ENCODE measurements around the gene STOX2. TPM values are rescaled to one million over a fixed set of nuclear protein-coding genes. Genes with fewer than 3 reads are reported as not detected.

The STOX2 gene
- total and polyA plus RNA-seq, 2 experiments from 2014 or later, result not detected

DNA sequence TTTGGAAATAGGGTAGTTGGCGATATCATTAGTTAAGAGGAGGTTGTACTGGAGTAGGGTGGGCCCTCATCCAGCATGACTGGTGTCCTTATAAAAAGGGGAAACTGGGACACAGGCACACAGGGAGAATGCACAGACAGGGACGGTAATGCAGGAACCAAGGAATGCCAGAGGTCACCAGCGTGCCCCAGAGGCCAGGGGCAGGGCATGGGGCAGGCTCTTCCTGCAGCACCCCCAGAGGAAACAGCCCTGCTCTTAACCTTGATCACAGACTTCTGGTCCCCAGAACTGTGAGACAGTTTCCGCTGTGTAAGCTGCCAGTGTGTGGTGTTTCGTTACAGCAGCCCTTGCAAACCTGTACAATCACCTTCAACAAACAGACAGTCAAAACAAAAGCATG lies 15.9 kb upstream of the STOX2 start:
- no peaks in the 10 kb centered on the region for H3F3A ChIP-seq (ENCODE audit: insufficient read depth)
- H3K27me3 ChIP-seq (replicated peaks; ENCODE audit: insufficient read depth), result no peaks in the 10 kb centered on the region
- no peak overlapping the region for H2AFZ ChIP-seq
- H3K9ac ChIP-seq, result no peak overlapping the region
- H3K27ac ChIP-seq, result no peak overlapping the region
- no peaks in the 10 kb centered on the region for H3K36me3 ChIP-seq (ENCODE audit: low read depth)
- H3K4me2 ChIP-seq (ENCODE audit: unreplicated experiment), result no peak overlapping the region
- no peaks in the 10 kb centered on the region for H3K79me2 ChIP-seq (ENCODE audit: insufficient read depth)
- H3K9me2 ChIP-seq (ENCODE audit: insufficient read depth), result no peaks in the 10 kb centered on the region
- TF ChIP-seq EZH2phosphoT487 (IDR thresholded peaks at IDR 0.05; ENCODE audit: insufficient read depth, low read depth) (no peak), EZH2 (IDR thresholded peaks at IDR 0.05; ENCODE audit: insufficient read depth, poor library complexity, severe bottlenecking) (no peak)
- WGBS, 2 experiments (ENCODE audit: low coverage in 1 of 2, low lambda C conversion rate in 2 of 2, missing lambda C conversion rate in 2 of 2), result 53 to 56% methylated on average over 5 of the region's 5 CpGs
- no peaks in the 10 kb centered on the region for H3K4me1 ChIP-seq (ENCODE audit: insufficient read depth)
- no peak overlapping the region for H3K4me3 ChIP-seq
- in situ Hi-C loops (cut with MboI), result no loop called here
- H3K9me3 ChIP-seq (ENCODE audit: low read depth), result no peaks in the 10 kb centered on the region
- DNase-seq, result no peak
- H4K20me1 ChIP-seq (ENCODE audit: insufficient read depth), result no peaks in the 10 kb centered on the region

DNA sequence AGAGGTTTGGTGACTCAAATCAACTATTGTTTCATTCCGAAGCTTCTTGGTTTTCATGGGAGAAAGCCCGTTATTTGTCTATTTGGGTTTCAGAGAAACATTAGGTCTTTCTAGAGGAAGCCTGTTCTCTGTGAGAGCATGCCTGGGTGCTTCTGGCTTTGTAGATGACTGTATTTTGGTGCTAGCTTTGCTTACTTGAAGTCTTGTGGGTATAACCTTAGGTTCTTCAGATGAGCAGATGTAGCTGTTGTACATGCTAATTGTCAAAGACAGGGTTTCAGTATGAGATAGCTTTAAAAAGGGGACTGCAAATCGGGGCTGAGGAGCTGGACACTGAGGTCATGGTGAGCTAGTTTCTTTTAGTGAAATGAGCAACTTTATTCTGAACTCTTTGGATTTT lies 7.9 kb upstream of the STOX2 start:
- Histone ChIP-seq H2AFZ (no peak overlapping the region), H3K4me2 (ENCODE audit: unreplicated experiment) (no peak overlapping the region), H3K9me3 (ENCODE audit: low read depth) (no peaks in the 10 kb centered on the region), H3K4me1 (ENCODE audit: insufficient read depth) (no peaks in the 10 kb centered on the region), H3F3A (ENCODE audit: insufficient read depth) (no peaks in the 10 kb centered on the region), H3K36me3 (ENCODE audit: low read depth) (no peaks in the 10 kb centered on the region), H3K79me2 (ENCODE audit: insufficient read depth) (no peaks in the 10 kb centered on the region), H3K27ac (no peak overlapping the region), H3K4me3 (no peak overlapping the region), H3K27me3 (replicated peaks; ENCODE audit: insufficient read depth) (no peaks in the 10 kb centered on the region), H4K20me1 (ENCODE audit: insufficient read depth) (no peaks in the 10 kb centered on the region), H3K9me2 (ENCODE audit: insufficient read depth) (no peaks in the 10 kb centered on the region), H3K9ac (no peak overlapping the region)
- in situ Hi-C loops (cut with MboI), result no loop called here
- no peak for DNase-seq
- no peak for TF ChIP-seq EZH2 (IDR thresholded peaks at IDR 0.05; ENCODE audit: insufficient read depth, poor library complexity, severe bottlenecking)
- TF ChIP-seq EZH2phosphoT487 (IDR thresholded peaks at IDR 0.05; ENCODE audit: insufficient read depth, low read depth), result no peak
- 42 to 44% methylated on average over 3 of the region's 3 CpGs for WGBS, 2 experiments (ENCODE audit: low coverage in 1 of 2, low lambda C conversion rate in 2 of 2, missing lambda C conversion rate in 2 of 2)

DNA sequence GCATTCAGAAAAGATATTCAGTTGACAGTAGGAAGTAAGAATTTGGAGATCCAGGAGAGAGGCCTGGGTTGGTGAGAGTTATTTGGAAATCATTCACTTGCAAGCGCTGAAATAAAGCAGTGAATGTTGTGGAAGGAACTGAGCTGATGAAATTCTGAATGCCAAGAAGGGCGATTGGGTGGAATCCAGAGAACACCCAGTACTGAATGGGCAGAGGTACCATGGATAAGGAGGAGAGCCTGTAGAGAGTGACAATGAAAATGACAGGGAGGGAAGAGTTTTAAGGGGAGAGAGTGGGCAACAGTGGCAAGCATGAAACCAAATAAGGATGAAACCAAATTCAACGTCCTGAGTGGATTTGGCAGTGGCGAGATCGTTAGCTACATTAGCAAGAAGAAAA lies 6.7 kb upstream of the STOX2 start:
- Histone ChIP-seq H3F3A (ENCODE audit: insufficient read depth) (no peaks in the 10 kb centered on the region), H3K79me2 (ENCODE audit: insufficient read depth) (no peaks in the 10 kb centered on the region), H3K27ac (no peak overlapping the region), H3K4me1 (ENCODE audit: insufficient read depth) (no peaks in the 10 kb centered on the region), H2AFZ (no peak overlapping the region), H3K4me3 (no peak overlapping the region), H3K4me2 (ENCODE audit: unreplicated experiment) (no peak overlapping the region), H3K36me3 (ENCODE audit: low read depth) (no peaks in the 10 kb centered on the region), H3K9ac (no peak overlapping the region), H3K9me3 (ENCODE audit: low read depth) (no peaks in the 10 kb centered on the region), H3K9me2 (ENCODE audit: insufficient read depth) (no peaks in the 10 kb centered on the region), H3K27me3 (replicated peaks; ENCODE audit: insufficient read depth) (0 out of 2 replicates have a peak, but pooled peaks cover 4% of the 10 kb centered on the region), H4K20me1 (ENCODE audit: insufficient read depth) (no peaks in the 10 kb centered on the region)
- DNase-seq, result no peak
- WGBS, 2 experiments (ENCODE audit: low coverage in 1 of 2, low lambda C conversion rate in 2 of 2, missing lambda C conversion rate in 2 of 2), result 29 to 53% methylated on average over 5 of the region's 5 CpGs
- in situ Hi-C loops (cut with MboI), result no loop called here
- no peak for TF ChIP-seq EZH2 (IDR thresholded peaks at IDR 0.05; ENCODE audit: insufficient read depth, poor library complexity, severe bottlenecking)
- no peak for TF ChIP-seq EZH2phosphoT487 (IDR thresholded peaks at IDR 0.05; ENCODE audit: insufficient read depth, low read depth)

DNA sequence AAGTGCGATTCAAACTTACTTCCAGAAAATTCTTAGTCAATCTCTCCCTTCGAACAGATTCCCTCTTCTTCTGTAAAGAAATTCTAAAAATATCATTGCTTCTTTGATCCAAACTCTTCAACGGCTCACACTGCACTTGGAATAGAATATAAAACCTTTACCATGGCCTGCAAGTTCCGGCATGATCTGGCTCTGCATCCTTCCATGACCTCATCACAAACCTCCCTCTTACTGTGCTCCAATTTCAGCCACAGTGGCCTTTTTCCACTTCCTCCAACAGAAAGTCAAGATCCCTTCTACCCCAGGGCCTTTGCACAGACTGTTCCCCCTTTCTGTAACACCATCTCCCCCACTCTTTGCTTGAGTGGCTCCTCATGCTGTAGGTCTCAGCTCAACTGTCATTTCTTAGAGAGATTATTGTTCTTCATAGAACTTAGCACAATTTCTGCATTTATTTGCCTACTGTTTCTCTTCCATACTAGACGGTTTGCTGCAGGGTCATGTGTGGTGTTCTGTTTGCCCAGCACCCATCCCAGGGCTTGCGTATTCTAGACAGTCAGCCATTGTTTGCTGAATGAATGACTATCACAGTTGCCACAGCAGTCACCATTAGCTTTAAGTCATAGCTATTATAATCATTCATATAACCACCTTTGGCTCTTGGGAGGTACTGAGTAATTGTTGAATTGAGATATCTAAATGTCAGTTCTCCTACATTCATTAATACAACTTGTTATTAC lies 1.9 kb upstream of the STOX2 start:
- Histone ChIP-seq H3K9me2 (ENCODE audit: insufficient read depth) (no peaks in the 10 kb centered on the region), H3K4me1 (ENCODE audit: insufficient read depth) (0 out of 2 replicates have a peak, but pooled peaks cover 4% of the 10 kb centered on the region), H3K79me2 (ENCODE audit: insufficient read depth) (no peaks in the 10 kb centered on the region), H3K9ac (no peak overlapping the region), H3K27ac (no peak overlapping the region), H4K20me1 (ENCODE audit: insufficient read depth) (no peaks in the 10 kb centered on the region), H3K27me3 (replicated peaks; ENCODE audit: insufficient read depth) (peaks cover 37% of the 10 kb centered on the region), H3F3A (ENCODE audit: insufficient read depth) (no peaks in the 10 kb centered on the region), H3K4me2 (ENCODE audit: unreplicated experiment) (no peak overlapping the region), H3K4me3 (no peak overlapping the region), H3K36me3 (ENCODE audit: low read depth) (no peaks in the 10 kb centered on the region), H3K9me3 (ENCODE audit: low read depth) (no peaks in the 10 kb centered on the region), H2AFZ (no peak overlapping the region)
- TF ChIP-seq EZH2phosphoT487 (IDR thresholded peaks at IDR 0.05; ENCODE audit: insufficient read depth, low read depth) (no peak), EZH2 (IDR thresholded peaks at IDR 0.05; ENCODE audit: insufficient read depth, poor library complexity, severe bottlenecking) (no peak)
- 60 to 70% methylated on average over 6 of the region's 6 CpGs for WGBS, 2 experiments (ENCODE audit: low coverage in 1 of 2, low lambda C conversion rate in 2 of 2, missing lambda C conversion rate in 2 of 2)
- no peak for DNase-seq
- in situ Hi-C loops (cut with MboI), result no loop called here
